Mesendoderm (in vitro differentiated cells): Measurements from ENCODE around the gene LUZP1. TPM values are rescaled to one million over a fixed set of nuclear protein-coding genes. Genes with fewer than 3 reads are reported as not detected.

Source experiments
- DNase-seq: peaks from one replicate; pipeline ENCODE4 v3.0.0; 2013
- H2AK5ac ChIP-seq: 2 replicates; pipeline ENCODE4 v1.6.1; 2013; ENCODE audit warnings: low read length, inconsistent platforms
- H2BK120ac ChIP-seq: 2 replicates; pipeline ENCODE4 v1.6.1; 2013; ENCODE audit warnings: low read depth, mild to moderate bottlenecking, low read length, moderate library complexity, mixed read lengths
- H2BK15ac ChIP-seq: replicated peaks from 2 replicates; pipeline ENCODE4 v1.6.1; 2013; ENCODE audit warnings: low read depth, mild to moderate bottlenecking, moderate library complexity
- H2BK5ac ChIP-seq: 2 replicates; pipeline ENCODE4 v1.6.1; 2013; ENCODE audit warnings: low read length, inconsistent platforms
- H3K18ac ChIP-seq: 2 replicates; pipeline ENCODE4 v1.6.1; 2013; ENCODE audit warnings: mild to moderate bottlenecking, low read length, mixed read lengths
- H3K23ac ChIP-seq: one replicate; pipeline ENCODE4 v1.6.1; 2013; ENCODE audit warnings: low read length
- H3K27ac ChIP-seq: 2 replicates; pipeline ENCODE4 v1.5.1; 2013; ENCODE audit warnings: low read depth, mild to moderate bottlenecking, inconsistent platforms, low read length, moderate library complexity
- H3K27me3 ChIP-seq: 2 replicates; pipeline ENCODE4 v1.6.1; 2013; ENCODE audit warnings: low read length, control low read depth, mild to moderate bottlenecking, inconsistent platforms; ENCODE audit not compliant: insufficient read depth, poor library complexity
- H3K36me3 ChIP-seq: 2 replicates; pipeline ENCODE4 v1.6.1; 2013; ENCODE audit warnings: low read length, inconsistent platforms; ENCODE audit not compliant: control insufficient read depth, insufficient read depth
- H3K4ac ChIP-seq: one replicate; pipeline ENCODE4 v1.6.1; 2013; ENCODE audit warnings: low read depth, mild to moderate bottlenecking, low read length, moderate library complexity
- H3K4me1 ChIP-seq: 2 replicates; pipeline ENCODE4 v1.6.1; 2013; ENCODE audit warnings: low read depth, low read length, inconsistent platforms; ENCODE audit not compliant: control insufficient read depth
- H3K4me2 ChIP-seq: 2 replicates; pipeline ENCODE4 v1.6.1; 2013; ENCODE audit warnings: low read length
- H3K4me3 ChIP-seq: 2 replicates; pipeline ENCODE4 v1.5.1; 2013; ENCODE audit warnings: mild to moderate bottlenecking, low read length
- H3K56ac ChIP-seq: one replicate; pipeline ENCODE4 v1.6.1; 2013; ENCODE audit warnings: low read length
- H3K79me1 ChIP-seq: 2 replicates; pipeline ENCODE4 v1.6.1; 2013; ENCODE audit warnings: low read length, inconsistent platforms
- H3K79me2 ChIP-seq: 2 replicates; pipeline ENCODE4 v1.6.1; 2013; ENCODE audit warnings: mild to moderate bottlenecking, low read length; ENCODE audit not compliant: control insufficient read depth, insufficient read depth
- H3K9ac ChIP-seq: 2 replicates; pipeline ENCODE4 v1.6.1; 2013; ENCODE audit warnings: low read length, inconsistent platforms
- H4K5ac ChIP-seq: one replicate; pipeline ENCODE4 v1.6.1; 2013; ENCODE audit warnings: low read length
- H4K8ac ChIP-seq: one replicate; pipeline ENCODE4 v1.6.1; 2013; ENCODE audit warnings: low read depth, mild to moderate bottlenecking, control low read depth, low read length, moderate library complexity
- WGBS: extraction: QIAGEN DNeasy Blood & Tissue Kit; methylation state at CpG from one replicate; pipeline ENCODE4 v1.1.7; 2013; ENCODE audit warnings: low lambda C conversion rate, missing lambda C conversion rate; ENCODE audit not compliant: insufficient coverage; ENCODE audit errors: extremely low coverage; 5-methylcytosine and 5-hydroxymethylcytosine counted together
- polyA plus RNA-seq, 2 experiments: library from polyadenylated mRNA; stranded (reverse); fragments of 200-250 nt; gene quantifications; one replicate each; pipeline ENCODE4 v1.2.3, GENCODE V29; 2013

LUZP1 gene
- polyA plus RNA-seq (2013, experiment 1 of 2), result 55.0 TPM
- 55.3 TPM for polyA plus RNA-seq (2013, experiment 2 of 2)

DNA sequence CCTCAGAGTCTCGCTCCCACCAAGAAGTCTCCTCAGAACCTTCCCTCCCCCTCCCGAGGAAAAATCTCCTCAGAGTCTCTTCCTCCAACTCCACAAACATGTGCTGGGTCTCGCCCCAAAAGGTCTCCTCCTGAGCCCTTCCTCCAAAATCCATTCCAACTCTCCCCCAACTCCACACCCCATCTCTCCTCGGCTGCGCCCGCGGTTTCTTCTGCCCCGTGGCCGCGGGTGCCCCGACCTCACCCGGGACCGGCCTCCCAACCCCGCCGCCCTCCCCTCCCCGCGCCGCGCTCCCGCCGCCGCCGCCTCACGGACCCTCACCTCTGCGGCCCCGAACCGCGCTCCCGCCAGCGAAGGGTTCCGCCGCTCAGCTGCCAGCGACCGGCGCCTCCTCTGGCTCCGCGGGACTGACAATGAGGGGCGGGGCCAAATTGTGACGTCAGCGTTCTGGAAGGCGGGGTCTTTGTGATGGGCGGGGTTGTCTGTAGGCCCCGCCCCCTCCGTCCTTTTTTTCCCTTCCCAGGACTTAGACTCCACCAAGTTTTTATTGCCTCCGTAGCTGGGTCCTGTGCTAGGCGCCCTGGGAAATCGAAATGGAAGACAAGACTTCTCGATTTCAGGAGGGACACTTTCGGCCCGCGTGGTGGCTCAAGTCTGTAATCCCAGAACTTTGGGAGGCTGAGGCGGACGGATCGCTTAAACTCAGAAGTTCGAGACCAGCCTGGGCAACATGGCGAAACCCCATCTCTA lies at the start of gene LUZP1:
TSS of gene LUZP1 (minus strand) at position 412 of the 750 bp plus-strand sequence.
- no peak within 1 kb of the TSS for H4K5ac ChIP-seq
- peak within 1 kb of the TSS; percentile 96 for H2BK120ac ChIP-seq
- peak; percentile 87 for DNase-seq
- H2BK15ac ChIP-seq, result no peak within 1 kb of the TSS
- H3K79me1 ChIP-seq, result peaks cover 6% of the 10 kb centered on the region
- peak within 1 kb of the TSS; percentile 91 for H3K56ac ChIP-seq
- peak within 1 kb of the TSS; percentile 100 for H3K18ac ChIP-seq
- H3K4me1 ChIP-seq, result no peaks in the 10 kb centered on the region
- no peak within 1 kb of the TSS for H2BK5ac ChIP-seq
- WGBS, result no CpG with 5 or more reads among the region's 56 CpGs
- peak within 1 kb of the TSS; percentile 95 for H3K4ac ChIP-seq
- peak within 1 kb of the TSS; percentile 96 for H3K4me2 ChIP-seq
- H2AK5ac ChIP-seq, result no peak within 1 kb of the TSS
- peaks cover 35% of the 10 kb centered on the region for H3K79me2 ChIP-seq
- peak within 1 kb of the TSS; percentile 91 for H3K9ac ChIP-seq
- H3K36me3 ChIP-seq, result no peaks in the 10 kb centered on the region
- H3K23ac ChIP-seq, result no peak within 1 kb of the TSS
- peak within 1 kb of the TSS; percentile 92 for H3K27ac ChIP-seq
- no peak within 1 kb of the TSS for H4K8ac ChIP-seq
- peak within 1 kb of the TSS; percentile 81 for H3K4me3 ChIP-seq
- no peaks in the 10 kb centered on the region for H3K27me3 ChIP-seq

DNA sequence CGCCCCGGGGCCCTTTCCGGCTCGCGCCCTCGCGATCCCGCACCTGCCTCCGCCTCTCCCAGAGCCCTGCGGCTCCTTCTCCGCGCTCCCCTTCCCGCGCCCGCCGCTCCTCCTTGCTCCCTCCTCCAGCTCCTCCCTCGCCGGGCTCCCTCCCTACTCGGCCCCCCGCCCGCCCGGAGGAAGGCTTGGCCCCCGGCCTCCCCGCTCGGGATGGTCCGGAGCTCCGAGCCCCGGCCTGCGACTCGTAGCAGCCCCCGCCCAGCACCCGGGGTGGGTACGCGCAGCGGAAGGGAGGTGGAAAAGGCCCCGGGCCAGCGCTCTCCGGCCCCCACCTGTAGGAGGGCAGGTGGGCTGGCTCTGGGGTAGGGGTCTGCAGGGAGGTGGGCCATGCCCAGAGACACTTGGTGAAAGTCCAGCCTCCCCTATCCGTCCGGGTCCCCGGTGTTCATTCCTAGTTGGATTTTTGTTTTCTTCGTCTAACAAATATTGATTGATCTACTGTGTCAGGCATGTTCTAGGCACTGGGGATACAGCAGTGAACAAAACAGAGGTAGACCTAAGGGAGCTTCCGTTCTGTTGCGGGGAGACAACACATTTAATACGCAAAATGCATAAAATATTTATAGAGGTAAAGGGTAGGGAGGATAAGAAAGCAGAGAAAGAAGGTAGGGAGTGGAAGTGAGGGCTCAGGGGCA lies 48.9 kb upstream of the LUZP1 start, which contains the start of gene HTR1D:
TSS of gene HTR1D (minus strand) at position 82 of the 695 bp plus-strand sequence. CDS start 23,283 bp downstream, outside the sequence.
- no peak within 1 kb of the TSS for H4K8ac ChIP-seq
- peak within 1 kb of the TSS; percentile 27 for H3K9ac ChIP-seq
- H3K4me3 ChIP-seq, result peak within 1 kb of the TSS; percentile 45
- no peak within 1 kb of the TSS for H2BK120ac ChIP-seq
- peak within 1 kb of the TSS; percentile 49 for H3K56ac ChIP-seq
- H3K4me2 ChIP-seq, result peak within 1 kb of the TSS; percentile 78
- no peak within 1 kb of the TSS for H2AK5ac ChIP-seq
- H4K5ac ChIP-seq, result no peak within 1 kb of the TSS
- H2BK15ac ChIP-seq, result no peak within 1 kb of the TSS
- no peak within 1 kb of the TSS for H3K23ac ChIP-seq
- H3K18ac ChIP-seq, result peak within 1 kb of the TSS; percentile 34
- H2BK5ac ChIP-seq, result no peak within 1 kb of the TSS
- no peak within 1 kb of the TSS for H3K4ac ChIP-seq
- no peak within 1 kb of the TSS for H3K27ac ChIP-seq
- H3K79me2 ChIP-seq, result no peaks in the 10 kb centered on the region
- H3K4me1 ChIP-seq, result no peaks in the 10 kb centered on the region
- WGBS, result no CpG with 5 or more reads among the region's 45 CpGs
- peaks cover 6% of the 10 kb centered on the region for H3K27me3 ChIP-seq
- DNase-seq, result peak; percentile 60
- H3K36me3 ChIP-seq, result no peaks in the 10 kb centered on the region
- H3K79me1 ChIP-seq, result no peaks in the 10 kb centered on the region

DNA sequence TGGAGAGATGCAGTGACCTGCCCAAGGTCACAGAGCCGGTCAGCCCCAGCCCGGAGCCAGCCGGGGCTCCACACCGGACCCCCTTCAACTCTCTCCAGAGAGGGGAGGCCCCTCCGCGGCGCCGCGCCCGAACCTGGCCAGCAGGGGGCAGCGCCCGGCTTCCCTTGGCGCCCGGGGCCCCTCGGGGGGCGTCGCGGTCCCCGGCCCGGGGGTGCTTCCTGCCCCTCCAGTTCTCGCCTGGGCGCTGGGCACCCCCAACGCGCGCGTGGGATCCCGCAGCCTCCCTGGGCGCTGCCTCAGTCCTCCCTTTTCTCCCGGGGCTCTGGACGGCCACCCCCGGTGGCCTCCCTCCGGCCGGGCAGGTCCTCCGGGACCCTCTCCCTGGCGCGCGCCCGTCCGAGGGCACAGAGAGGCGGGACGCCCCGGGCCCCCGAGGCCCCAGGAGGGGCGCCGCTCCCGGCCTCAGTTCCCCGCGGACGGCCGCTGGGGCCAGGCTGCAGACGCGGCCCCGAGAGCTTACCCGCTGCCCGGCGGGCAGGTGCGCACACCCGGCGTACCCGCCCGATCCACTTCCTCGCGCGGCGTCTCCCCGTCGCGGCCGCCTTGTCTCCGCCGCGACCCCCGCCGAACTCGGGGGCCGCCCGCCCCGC lies 48.2 kb upstream of the LUZP1 start:
- peak overlapping the region; percentile 34 for H3K18ac ChIP-seq
- H3K23ac ChIP-seq, result no peak overlapping the region
- H3K27ac ChIP-seq, result no peak overlapping the region
- no peak overlapping the region for H2BK15ac ChIP-seq
- H3K79me2 ChIP-seq, result no peaks in the 10 kb centered on the region
- no peak overlapping the region for H4K8ac ChIP-seq
- WGBS, result no CpG with 5 or more reads among the region's 78 CpGs
- DNase-seq, result no peak
- peaks cover 6% of the 10 kb centered on the region for H3K27me3 ChIP-seq
- no peak overlapping the region for H2BK120ac ChIP-seq
- H3K4me1 ChIP-seq, result no peaks in the 10 kb centered on the region
- H4K5ac ChIP-seq, result no peak overlapping the region
- H3K4me2 ChIP-seq, result peak overlapping the region; percentile 78
- H3K79me1 ChIP-seq, result no peaks in the 10 kb centered on the region
- peak overlapping the region; percentile 27 for H3K9ac ChIP-seq
- peak overlapping the region; percentile 49 for H3K56ac ChIP-seq
- no peak overlapping the region for H3K4ac ChIP-seq
- H2BK5ac ChIP-seq, result no peak overlapping the region
- H2AK5ac ChIP-seq, result no peak overlapping the region
- H3K4me3 ChIP-seq, result peak overlapping the region; percentile 45
- H3K36me3 ChIP-seq, result no peaks in the 10 kb centered on the region

DNA sequence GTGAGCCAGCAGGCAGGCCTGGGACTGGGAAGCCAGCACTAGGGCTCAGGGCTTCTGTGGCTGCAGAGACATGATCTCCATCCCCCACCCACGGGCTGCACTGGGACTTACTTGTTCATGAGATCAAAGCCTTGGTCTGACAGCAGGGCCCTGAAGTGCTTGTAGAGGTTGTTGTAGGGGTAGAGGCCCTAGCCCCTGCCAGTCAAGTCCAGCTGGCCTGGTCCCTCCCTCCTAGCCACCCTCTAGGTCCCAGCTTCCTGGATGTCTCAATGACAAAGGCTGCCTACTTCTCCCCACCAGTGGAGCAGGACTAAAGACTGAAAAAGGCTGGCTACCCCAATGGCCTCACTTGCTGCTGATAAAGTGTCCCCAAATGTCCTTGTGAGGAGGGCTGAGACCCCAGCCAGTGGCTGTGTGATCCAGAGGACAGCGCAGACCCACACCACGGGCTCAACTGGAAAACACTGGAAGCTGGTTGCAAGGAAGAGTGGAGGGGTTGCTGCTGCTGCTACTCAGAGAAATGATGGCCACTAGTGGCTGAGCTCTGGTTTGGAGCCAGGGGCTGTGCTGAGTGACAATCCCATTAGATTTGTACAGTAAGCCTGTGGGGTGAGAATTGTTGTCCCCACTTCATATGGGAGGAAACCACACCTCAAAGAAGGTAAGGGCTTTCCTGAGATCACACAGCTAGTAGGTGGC lies 47.2 kb upstream of the LUZP1 start:
- H3K56ac ChIP-seq, result peak overlapping the region; percentile 56
- no CpG with 5 or more reads among the region's 3 CpGs for WGBS

DNA sequence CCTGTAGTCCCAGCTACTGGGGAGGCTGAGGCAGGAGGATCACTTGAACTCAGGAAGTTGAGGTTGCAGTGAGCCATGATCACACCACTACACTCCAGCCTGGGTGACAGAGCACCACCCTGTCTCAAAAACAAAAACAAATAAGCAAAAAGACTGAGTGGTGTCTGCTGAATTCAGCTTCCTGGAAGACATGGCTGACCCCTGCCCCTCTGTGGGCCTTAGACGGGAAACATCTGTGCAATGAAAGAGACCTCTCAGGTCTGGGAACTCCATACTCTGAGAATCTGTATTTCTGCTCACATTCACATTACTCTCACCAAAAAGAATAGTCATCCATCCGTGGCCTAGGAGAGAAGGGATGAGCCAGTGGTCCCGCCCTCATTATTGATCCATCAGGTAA lies 46.6 kb upstream of the LUZP1 start:
- no peak overlapping the region for H3K4me3 ChIP-seq
- H3K9ac ChIP-seq, result no peak overlapping the region
- H3K56ac ChIP-seq, result no peak overlapping the region
- H3K27me3 ChIP-seq, result peaks cover 6% of the 10 kb centered on the region
- H3K36me3 ChIP-seq, result no peaks in the 10 kb centered on the region
- H3K27ac ChIP-seq, result no peak overlapping the region
- no peak overlapping the region for H2BK5ac ChIP-seq
- H3K4ac ChIP-seq, result no peak overlapping the region
- no peak overlapping the region for H3K4me2 ChIP-seq
- no peaks in the 10 kb centered on the region for H3K79me1 ChIP-seq
- no peaks in the 10 kb centered on the region for H3K79me2 ChIP-seq
- no peak overlapping the region for H4K5ac ChIP-seq
- no peaks in the 10 kb centered on the region for H3K4me1 ChIP-seq
- WGBS, result no CpG with 5 or more reads among the region's 3 CpGs
- no peak overlapping the region for H2BK120ac ChIP-seq
- H4K8ac ChIP-seq, result no peak overlapping the region
- no peak for DNase-seq
- H3K23ac ChIP-seq, result no peak overlapping the region
- no peak overlapping the region for H3K18ac ChIP-seq
- H2BK15ac ChIP-seq, result no peak overlapping the region
- H2AK5ac ChIP-seq, result no peak overlapping the region

More for the DNA sequence above, 47.2 kb upstream of the LUZP1 start:
- no peak overlapping the region for H2BK5ac ChIP-seq
- no peak overlapping the region for H2BK15ac ChIP-seq
- H3K4me1 ChIP-seq, result no peaks in the 10 kb centered on the region
- no peak overlapping the region for H3K9ac ChIP-seq
- no peak for DNase-seq
- H4K5ac ChIP-seq, result no peak overlapping the region
- no peak overlapping the region for H4K8ac ChIP-seq
- no peak overlapping the region for H3K4me3 ChIP-seq
- H3K4me2 ChIP-seq, result no peak overlapping the region
- no peaks in the 10 kb centered on the region for H3K79me2 ChIP-seq
- no peak overlapping the region for H3K18ac ChIP-seq
- H3K27me3 ChIP-seq, result peaks cover 6% of the 10 kb centered on the region
- H2AK5ac ChIP-seq, result no peak overlapping the region
- no peak overlapping the region for H3K4ac ChIP-seq
- no peaks in the 10 kb centered on the region for H3K79me1 ChIP-seq
- H3K23ac ChIP-seq, result no peak overlapping the region
- no peak overlapping the region for H3K27ac ChIP-seq
- H2BK120ac ChIP-seq, result no peak overlapping the region
- no peaks in the 10 kb centered on the region for H3K36me3 ChIP-seq
